ENCODE measurements around the gene ULK2.

ULK2 gene

DNA sequence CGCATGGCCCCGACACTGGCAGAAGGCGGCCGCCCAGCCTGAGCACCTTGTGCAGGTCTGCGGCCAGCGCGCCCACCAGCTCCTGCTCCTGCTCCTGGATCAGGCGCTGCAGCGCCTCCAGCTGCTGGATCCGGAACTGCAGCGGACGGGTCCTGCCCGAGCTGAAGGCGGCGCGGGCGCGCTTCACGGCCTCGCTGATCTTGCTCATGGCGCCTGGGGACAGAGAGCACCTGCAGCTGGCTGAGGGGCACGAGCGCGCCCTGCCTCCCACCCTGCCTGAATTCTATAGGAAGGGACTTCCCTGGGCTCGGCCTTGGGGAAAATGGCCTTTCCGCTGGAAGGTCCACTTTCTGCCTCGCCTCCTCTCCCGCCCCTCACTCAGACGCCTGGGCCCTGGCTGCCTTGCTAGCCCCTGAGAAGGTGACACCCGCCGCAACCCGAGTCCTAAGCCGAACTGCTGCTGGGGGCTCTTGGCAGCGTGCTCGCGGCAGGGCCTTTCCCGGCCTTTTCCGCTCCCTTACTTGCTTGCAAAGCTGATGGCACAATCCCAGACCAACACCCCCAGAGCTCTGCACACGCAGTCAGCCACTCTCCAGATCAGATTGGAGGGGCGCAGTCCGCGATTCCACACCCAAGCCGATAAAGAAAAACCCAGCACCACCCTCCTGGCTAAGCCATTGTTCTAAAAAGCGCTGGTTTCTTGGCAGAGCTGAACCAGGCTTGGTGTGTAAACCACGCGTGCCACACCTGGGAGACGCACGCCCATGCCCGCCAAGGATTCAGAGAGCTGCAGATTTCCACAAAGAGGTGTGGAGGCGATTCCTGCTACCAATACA is 122.6 kb downstream of the ULK2 start:
- no peak for DNase-seq

GRCh38 chr17:19744492-19744891 is 123.2 kb downstream of the ULK2 start:
- no peak for DNase-seq

DNA sequence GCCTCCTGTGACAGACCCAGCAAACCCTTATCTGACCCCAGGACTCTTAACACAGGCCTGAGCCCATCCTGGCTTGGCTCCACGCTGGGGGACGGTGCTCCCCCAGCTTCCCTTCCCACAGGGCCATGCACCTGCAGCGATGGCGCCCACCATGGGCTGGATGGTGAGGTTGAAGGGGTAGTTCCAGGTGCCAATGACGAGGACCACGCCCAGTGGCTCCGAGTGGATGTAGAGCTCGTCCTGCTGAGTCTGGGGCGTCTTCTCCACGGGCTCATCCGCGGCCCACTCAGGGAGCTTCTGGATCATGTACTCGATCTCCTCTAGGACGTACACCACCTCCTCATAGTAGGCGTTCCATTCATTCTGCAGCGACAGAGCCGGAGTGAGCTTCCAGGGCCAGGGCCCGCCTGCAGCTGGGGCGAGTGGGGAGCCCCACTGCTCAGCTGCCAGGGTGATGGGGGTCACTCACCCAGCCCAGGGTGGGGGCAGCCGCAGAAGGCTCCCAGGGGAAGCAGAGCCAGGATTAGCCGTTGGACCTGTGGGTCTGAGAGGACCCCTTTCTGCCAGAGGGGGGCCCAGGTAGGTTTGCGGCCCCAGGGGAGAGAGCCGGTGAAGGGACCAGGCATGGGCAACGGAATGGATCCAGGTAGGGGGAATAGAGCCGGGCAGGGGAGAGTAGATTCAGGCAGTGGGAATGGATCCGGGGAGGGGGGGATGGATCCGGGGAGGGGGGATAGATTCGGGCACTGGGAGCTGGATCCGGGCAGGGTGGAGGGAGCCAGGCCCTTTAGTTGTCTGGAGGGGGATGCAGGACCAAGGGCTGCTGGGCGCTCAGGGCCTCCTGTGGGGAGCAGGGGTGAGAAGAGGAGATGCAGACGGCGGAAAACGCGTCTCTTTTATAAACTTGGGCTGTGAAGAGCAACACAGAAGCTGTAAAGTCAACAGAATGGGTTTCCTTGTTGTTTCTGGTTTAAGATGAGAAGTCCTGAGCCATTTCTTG is 124.3 kb downstream of the ULK2 start:
- DNase-seq = no peak

DNA sequence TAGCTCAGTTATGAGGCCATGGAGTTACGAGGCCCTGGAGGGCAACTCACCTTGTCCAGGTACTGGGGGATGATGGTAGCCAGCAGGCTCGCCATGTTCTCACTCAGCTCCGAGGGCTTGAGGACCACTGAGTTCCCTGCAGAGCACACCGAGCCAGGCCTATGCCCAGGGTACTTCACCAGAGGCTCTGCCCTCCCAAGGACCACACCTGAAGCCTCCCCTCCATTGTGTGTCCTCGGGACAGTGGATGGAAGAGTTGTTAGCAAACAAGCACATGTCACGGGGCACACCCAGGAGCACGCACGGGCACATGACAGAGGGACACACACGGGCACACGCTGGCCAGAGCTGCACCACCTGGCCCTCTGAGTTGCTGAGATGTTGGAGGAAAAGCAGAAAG is 125.2 kb downstream of the ULK2 start:
- no peak for DNase-seq

DNA sequence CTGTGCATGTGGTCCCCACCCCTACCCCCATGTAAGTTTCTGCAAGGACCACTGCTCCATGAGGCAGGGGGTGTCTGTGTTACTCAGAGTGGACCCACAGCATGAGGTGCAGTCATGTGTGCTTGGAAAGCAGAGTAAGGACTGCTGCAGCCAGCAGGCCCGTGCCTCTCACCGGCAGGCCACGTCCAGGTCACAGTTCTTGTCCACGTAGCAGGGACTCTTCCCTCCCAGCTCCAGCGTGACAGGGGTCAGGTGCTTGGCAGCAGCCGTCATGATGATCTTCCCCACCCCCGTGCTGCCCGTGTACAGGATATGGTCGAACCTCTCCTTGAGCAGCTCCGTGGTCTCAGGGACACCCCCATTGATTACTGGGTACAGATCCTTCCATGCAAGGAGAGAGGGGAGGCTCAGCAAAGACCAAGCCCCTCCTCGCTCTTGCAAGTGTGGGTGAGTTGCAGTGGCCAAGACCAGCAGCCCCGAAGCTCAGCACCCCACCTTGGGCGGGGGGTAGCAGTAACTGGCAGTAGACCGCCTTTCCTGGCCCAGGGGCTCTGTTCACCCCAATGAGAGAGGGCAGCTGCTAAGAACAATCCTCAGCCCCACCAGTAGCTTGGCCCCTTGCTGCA is 125.8 kb downstream of the ULK2 start:
- DNase-seq = no peak

GRCh38 chr17:19740933-19741332 is 126.8 kb downstream of the ULK2 start:
- DNase-seq = no peak

- no peak for DNase-seq
These were observed 128.2 kb downstream of the ULK2 start for GRCh38 chr17:19739241-19740201.

DNA sequence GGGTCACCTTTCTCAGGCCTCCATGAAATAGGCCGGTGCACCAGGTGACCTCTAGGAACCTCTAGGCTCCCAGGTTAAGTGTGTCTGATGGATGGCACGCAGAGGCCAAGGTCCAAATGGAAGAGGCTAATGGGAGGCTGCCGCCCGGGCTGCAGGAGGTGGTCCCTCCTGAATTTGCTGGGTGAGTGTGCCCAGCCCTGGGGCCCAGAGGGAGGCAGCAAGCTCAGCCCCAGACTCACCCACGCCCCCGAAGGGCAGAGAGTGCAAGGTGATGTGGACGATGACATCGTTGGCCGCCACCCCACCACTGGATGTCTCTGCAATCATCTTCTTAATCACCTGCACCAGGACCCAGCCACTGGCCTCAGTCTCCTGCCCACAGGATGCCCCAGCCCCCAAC is 129.0 kb downstream of the ULK2 start:
- no peak for DNase-seq

GRCh38 chr17:19738073-19738449 is 129.7 kb downstream of the ULK2 start:
- DNase-seq = no peak

DNA sequence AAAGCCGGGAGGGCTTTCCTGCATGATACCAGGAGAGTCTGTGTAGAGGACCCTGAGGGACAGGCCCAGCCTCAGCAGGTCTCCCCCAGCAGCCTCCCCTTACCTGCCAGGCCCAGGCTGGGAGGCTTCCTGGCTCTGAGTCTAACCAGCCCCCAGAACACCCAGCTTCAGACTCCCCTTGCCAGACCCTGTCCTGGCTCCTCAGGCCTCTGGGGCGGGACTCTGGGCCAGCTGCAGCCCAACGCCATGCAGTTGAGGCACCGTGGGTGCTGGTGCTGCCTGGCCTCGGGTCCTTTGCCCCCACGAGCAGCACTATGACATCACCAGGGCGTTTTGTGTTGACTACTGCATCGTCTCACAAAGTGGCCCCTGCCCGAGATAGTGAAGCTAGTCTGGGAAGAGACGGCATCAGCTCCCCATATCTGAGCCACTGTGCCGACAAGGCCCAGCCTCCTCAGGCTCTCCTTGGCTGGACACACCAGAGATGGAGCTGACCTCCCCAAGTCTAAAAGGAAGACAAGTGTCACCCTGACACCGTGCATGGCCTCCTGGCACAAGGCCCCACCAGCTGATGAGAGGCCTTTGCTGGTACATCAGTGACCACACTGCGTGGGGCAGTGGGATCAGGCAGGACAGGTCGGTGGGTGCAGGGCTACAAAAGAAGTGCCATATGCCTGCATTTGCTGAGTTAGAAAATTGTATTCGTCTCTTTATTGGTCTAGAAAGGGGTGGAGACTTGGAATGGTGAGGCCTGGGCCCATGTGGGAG is 130.2 kb downstream of the ULK2 start:
- no peak for DNase-seq

- DNase-seq = no peak
These were observed 131.7 kb downstream of the ULK2 start for GRCh38 chr17:19736071-19736470.

- DNase-seq = no peak
These were observed 133.7 kb downstream of the ULK2 start for GRCh38 chr17:19733953-19734526.

DNA sequence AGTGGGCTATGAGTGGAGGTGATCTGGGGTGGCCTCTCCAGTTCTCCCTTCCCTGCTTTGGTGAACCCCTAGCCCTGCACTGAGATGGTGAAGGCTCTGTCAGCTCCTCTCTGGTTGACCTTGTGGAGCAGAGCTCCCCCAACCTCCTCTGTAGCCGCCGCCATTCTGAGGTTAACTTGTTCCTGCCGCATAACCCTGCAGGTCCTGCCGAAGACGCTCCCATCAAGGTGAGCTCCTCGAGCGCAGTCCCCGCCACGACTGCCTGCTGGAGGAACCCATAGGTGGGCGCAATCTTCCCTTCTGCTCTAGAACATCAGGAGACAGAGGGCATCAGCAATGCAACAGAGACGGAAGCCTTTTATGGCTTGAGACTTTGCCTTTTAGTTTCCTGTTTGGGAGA is 136.1 kb downstream of the ULK2 start:
- no peak for DNase-seq

GRCh38 chr17:19730843-19731242 is 136.9 kb downstream of the ULK2 start:
- no peak for DNase-seq

GRCh38 chr17:19729900-19730299 is 137.8 kb downstream of the ULK2 start:
- DNase-seq = no peak

DNA sequence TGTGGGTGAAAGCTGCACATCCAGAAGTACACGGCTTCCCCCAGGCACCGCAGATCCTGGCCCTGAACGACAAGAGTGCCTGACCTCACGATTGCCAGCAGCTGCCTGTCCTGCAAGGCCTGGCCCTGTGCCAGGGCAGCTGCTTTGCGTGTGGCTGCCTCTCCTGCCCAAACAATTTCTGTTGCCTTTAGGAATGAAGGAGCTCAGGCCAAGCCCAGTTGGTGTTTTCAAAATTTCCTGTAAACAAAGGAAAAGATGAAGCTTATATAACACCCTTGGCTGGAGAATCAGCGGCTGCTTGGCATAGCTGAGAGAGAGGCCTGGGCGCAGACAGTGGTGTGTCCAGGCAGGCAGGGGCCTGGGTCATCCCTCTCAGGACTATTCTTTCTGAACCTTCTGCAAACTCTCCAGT is 139.6 kb downstream of the ULK2 start:
- DNase-seq = no peak

DNA sequence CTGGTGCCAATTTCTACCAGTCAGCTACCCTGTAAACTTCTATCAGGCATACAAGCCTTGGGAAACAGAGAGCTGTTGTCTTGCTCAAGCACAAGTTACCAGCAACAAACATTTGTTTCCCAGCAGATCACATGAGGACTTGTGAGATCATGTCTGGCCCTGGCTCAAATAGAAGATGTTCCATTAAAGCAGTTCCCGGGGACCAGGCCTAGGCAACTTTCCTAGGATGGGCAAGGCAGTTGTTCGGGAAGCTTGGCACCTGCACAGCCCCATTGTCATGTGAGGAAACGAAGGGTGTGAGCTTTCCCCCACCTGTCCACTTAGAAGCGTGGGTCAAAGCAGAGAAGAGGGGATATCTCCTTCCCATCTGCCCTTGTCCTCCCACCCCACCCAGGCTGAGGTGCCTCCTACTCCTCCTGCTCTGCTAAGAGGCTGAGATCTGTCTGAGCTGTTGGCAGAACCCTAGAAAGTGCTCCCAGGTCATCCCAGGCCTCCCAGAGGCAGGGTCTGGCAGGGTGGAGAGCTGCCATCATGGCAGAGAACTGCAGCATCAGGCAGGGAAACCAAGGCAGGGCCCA is 140.1 kb downstream of the ULK2 start:
- DNase-seq = no peak

DNA sequence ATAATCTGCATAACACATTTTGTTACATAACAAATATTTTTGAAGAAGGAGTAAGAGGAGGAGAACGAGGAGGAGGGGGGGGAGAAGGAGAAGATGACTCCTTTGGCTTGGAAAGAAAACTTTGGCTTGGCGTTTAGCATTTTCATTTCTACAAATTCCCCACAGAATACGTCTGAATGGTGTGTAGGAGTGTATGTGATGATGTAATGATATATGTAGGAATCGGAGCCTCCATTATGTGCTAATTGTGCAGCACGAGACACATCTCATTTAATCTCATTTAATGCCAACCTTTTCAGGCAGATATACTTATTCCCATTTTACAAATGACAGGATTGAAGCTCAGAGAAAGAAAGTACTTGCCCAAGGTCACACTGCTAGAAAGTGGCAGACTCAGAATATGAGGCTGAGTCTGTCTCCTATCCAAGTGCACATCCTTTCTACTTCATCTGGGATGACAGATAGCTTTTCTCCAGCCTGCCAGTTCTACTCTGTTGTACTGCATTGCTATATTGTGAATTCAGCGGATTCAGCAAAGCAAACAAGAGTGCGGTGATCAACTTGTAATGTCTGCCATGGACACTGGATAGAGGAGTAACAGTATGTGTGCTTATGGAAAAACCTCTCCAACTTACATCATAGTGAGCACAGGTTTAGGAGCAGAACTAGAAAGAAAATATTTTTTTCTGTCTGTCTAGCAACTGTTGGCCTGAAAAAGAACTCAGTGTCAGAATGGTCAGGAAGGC is 140.9 kb downstream of the ULK2 start:
- DNase-seq = no peak

- DNase-seq = no peak
These were observed 142.2 kb downstream of the ULK2 start for GRCh38 chr17:19725486-19725885.

All from SW 1271 (cell line).